ENCODE results near the gene ARL17A.
"Not testable (repeated sequence)": the region's sequence is repeated elsewhere in the genome, so short reads cannot be mapped to it uniquely, and the experiment has no call there.

The ARL17A gene

GRCh38 chr17:46579083-46580075 lies at the start of gene ARL17A:
ARL17A (minus strand) TSS chr17:46579691; CDS start chr17:46576322, 3,369 bp downstream.
- DNase-seq (ENCODE audit: insufficient read length, low spot score) = not testable (repeated sequence)
- FAIRE-seq = peak; percentile 100

GRCh38 chr17:46628753-46629436 lies 49.4 kb upstream of the ARL17A start:
- FAIRE-seq = peak; percentile 97
- not testable (repeated sequence) for DNase-seq (ENCODE audit: insufficient read length, low spot score)

GRCh38 chr17:46627452-46627851 lies 48.0 kb upstream of the ARL17A start:
- not testable (repeated sequence) for DNase-seq (ENCODE audit: insufficient read length, low spot score)
- FAIRE-seq = peak; percentile 48

GRCh38 chr17:46624726-46625125 lies 45.2 kb upstream of the ARL17A start:
- DNase-seq (ENCODE audit: insufficient read length, low spot score); FAIRE-seq: not testable (repeated sequence)

GRCh38 chr17:46623790-46624189 lies 44.3 kb upstream of the ARL17A start:
- peak; percentile 37 for FAIRE-seq
- DNase-seq (ENCODE audit: insufficient read length, low spot score) = not testable (repeated sequence)

- not testable (repeated sequence) for FAIRE-seq; DNase-seq (ENCODE audit: insufficient read length, low spot score)
Measured at GRCh38 chr17:46618975-46619374, 39.5 kb upstream of the ARL17A start.

- DNase-seq (ENCODE audit: insufficient read length, low spot score); FAIRE-seq: not testable (repeated sequence)
Measured at GRCh38 chr17:46617121-46617520, 37.6 kb upstream of the ARL17A start.

- DNase-seq (ENCODE audit: insufficient read length, low spot score) = not testable (repeated sequence)
Measured at GRCh38 chr17:46613876-46614275, 34.4 kb upstream of the ARL17A start.

GRCh38 chr17:46611304-46611703 lies 31.8 kb upstream of the ARL17A start:
- not testable (repeated sequence) for DNase-seq (ENCODE audit: insufficient read length, low spot score)
- FAIRE-seq = peak; percentile 71

More at GRCh38 chr17:46613876-46614275, 34.4 kb upstream of the ARL17A start:
- FAIRE-seq = peak; percentile 52

- peak; percentile 97 for FAIRE-seq
- not testable (repeated sequence) for DNase-seq (ENCODE audit: insufficient read length, low spot score)
Measured at GRCh38 chr17:46603125-46603524, 23.6 kb upstream of the ARL17A start.

- DNase-seq (ENCODE audit: insufficient read length, low spot score) = not testable (repeated sequence)
- peak; percentile 83 for FAIRE-seq
Measured at GRCh38 chr17:46600767-46601166, 21.3 kb upstream of the ARL17A start.

- DNase-seq (ENCODE audit: insufficient read length, low spot score) = not testable (repeated sequence)
- peak; percentile 94 for FAIRE-seq
Measured at GRCh38 chr17:46598344-46598931, 18.9 kb upstream of the ARL17A start.

- not testable (repeated sequence) for DNase-seq (ENCODE audit: insufficient read length, low spot score)
- FAIRE-seq = peak; percentile 92
Measured at GRCh38 chr17:46591332-46591731, 11.8 kb upstream of the ARL17A start.

- peak; percentile 91 for FAIRE-seq
- not testable (repeated sequence) for DNase-seq (ENCODE audit: insufficient read length, low spot score)
Measured at GRCh38 chr17:46590157-46591146, 11.0 kb upstream of the ARL17A start, which contains the start of gene NSF. NSF (plus strand) TSS chr17:46590669; CDS start chr17:46590776, 107 bp downstream.

- not testable (repeated sequence) for DNase-seq (ENCODE audit: insufficient read length, low spot score); FAIRE-seq
Measured at GRCh38 chr17:46585444-46585843, 6.0 kb upstream of the ARL17A start.

GRCh38 chr17:46580082-46580481 lies 591 bp upstream of the ARL17A start:
- peak; percentile 18 for FAIRE-seq
- not testable (repeated sequence) for DNase-seq (ENCODE audit: insufficient read length, low spot score)

GRCh38 chr17:46571796-46572195 lies 7.7 kb downstream of the ARL17A start:
- not testable (repeated sequence) for DNase-seq (ENCODE audit: insufficient read length, low spot score); FAIRE-seq

GRCh38 chr17:46566980-46567379 lies 12.5 kb downstream of the ARL17A start:
- not testable (repeated sequence) for DNase-seq (ENCODE audit: insufficient read length, low spot score); FAIRE-seq

- not testable (repeated sequence) for FAIRE-seq; DNase-seq (ENCODE audit: insufficient read length, low spot score)
Measured at GRCh38 chr17:46566284-46566683, 13.2 kb downstream of the ARL17A start.

Data from GM19239 (cell line).